SU-DHL-6 (cell line): Measurements from ENCODE around the gene DIAPH3.

Experiments used
- EZH2phosphoT487 ChIP-seq: fragments of 200-600 bp; sonication (generic), shearing (Covaris generic); conservative IDR thresholded peaks from 2 replicates; pipeline ENCODE4 v1.6.1; 2018; ENCODE audit warnings: mild to moderate bottlenecking, antibody characterized with exemption, low read length, moderate library complexity, mixed read lengths
- TF ChIP-seq, protein P1 (sequence below): fragments of 200-600 bp; sonication (generic); IDR thresholded peaks from one replicate; pipeline ENCODE4 v1.5.1; 2017; ENCODE audit warnings: antibody characterized with exemption, mild to moderate bottlenecking, low read length, moderate library complexity; ENCODE audit not compliant: insufficient read depth, poor library complexity, severe bottlenecking

DNA sequence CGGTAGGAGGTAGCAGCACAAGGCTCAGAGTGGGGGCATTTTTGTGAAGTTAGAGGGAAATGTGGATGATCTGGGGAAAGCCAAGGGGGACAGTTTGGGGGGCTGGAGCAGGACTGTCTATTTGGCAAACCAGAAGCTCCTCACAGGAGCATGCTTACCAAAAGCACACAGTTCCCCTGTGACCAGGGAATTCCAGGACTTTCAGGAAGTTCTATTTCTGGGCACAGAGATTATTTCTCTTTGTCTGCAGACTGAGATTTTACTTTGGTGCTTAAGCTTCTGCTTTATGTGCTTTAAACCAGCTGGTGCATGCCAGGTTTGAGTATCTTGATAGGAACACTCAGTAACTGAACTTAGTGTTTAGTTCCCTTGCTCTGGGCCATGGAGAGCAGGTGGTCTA is 525.3 kb downstream of the DIAPH3 start:
- TF ChIP-seq, protein P1, sequence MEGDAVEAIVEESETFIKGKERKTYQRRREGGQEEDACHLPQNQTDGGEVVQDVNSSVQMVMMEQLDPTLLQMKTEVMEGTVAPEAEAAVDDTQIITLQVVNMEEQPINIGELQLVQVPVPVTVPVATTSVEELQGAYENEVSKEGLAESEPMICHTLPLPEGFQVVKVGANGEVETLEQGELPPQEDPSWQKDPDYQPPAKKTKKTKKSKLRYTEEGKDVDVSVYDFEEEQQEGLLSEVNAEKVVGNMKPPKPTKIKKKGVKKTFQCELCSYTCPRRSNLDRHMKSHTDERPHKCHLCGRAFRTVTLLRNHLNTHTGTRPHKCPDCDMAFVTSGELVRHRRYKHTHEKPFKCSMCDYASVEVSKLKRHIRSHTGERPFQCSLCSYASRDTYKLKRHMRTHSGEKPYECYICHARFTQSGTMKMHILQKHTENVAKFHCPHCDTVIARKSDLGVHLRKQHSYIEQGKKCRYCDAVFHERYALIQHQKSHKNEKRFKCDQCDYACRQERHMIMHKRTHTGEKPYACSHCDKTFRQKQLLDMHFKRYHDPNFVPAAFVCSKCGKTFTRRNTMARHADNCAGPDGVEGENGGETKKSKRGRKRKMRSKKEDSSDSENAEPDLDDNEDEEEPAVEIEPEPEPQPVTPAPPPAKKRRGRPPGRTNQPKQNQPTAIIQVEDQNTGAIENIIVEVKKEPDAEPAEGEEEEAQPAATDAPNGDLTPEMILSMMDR = no peak
- TF ChIP-seq EZH2phosphoT487 = no peak
